Fibroblast of mammary gland (primary cell): ENCODE results near the gene AUTS2.

ENCODE experiments used
- DNase-seq: peaks from one replicate; pipeline ENCODE4 v3.0.0-alpha.2; 2010; ENCODE audit warnings: low read depth
- H3K4me3 ChIP-seq: 2 replicates; pipeline ENCODE4 v1.5.1; 2011; ENCODE audit warnings: low read depth, mild to moderate bottlenecking, low read length, moderate library complexity; ENCODE audit not compliant: control insufficient read depth
- TF ChIP-seq, protein P1 (sequence below): conservative IDR thresholded peaks from 2 replicates; pipeline ENCODE4 v1.5.1; 2011; ENCODE audit warnings: low read depth, low read length, inconsistent platforms; ENCODE audit not compliant: control insufficient read depth, insufficient read depth

Gene AUTS2

DNA sequence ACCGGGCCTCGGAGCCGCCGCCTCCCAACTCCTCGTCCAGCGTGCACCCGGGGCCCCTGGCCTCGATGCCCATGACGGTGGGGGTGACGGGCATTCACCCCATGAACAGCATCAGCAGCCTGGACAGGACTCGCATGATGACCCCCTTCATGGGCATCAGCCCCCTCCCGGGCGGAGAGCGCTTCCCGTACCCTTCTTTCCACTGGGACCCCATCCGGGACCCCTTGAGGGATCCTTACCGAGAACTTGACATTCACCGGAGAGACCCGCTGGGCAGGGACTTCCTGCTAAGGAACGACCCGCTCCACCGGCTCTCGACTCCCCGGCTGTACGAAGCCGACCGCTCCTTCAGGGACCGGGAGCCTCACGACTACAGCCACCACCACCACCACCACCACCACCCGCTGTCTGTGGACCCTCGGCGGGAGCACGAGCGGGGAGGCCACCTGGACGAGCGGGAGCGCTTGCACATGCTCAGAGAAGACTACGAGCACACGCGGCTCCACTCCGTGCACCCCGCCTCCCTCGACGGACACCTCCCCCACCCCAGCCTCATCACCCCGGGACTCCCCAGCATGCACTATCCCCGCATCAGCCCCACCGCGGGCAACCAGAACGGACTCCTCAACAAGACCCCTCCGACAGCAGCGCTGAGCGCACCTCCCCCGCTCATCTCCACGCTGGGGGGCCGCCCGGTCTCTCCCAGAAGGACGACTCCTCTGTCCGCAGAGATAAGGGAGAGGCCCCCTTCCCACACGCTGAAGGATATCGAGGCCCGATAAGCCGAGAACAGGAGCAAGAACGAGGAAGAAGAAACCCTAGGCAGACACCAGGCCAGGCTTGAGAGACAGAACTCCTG is 1192.2 kb downstream of the AUTS2 start:
- no peak overlapping the region for H3K4me3 ChIP-seq
- no peak for DNase-seq
- TF ChIP-seq, protein P1, sequence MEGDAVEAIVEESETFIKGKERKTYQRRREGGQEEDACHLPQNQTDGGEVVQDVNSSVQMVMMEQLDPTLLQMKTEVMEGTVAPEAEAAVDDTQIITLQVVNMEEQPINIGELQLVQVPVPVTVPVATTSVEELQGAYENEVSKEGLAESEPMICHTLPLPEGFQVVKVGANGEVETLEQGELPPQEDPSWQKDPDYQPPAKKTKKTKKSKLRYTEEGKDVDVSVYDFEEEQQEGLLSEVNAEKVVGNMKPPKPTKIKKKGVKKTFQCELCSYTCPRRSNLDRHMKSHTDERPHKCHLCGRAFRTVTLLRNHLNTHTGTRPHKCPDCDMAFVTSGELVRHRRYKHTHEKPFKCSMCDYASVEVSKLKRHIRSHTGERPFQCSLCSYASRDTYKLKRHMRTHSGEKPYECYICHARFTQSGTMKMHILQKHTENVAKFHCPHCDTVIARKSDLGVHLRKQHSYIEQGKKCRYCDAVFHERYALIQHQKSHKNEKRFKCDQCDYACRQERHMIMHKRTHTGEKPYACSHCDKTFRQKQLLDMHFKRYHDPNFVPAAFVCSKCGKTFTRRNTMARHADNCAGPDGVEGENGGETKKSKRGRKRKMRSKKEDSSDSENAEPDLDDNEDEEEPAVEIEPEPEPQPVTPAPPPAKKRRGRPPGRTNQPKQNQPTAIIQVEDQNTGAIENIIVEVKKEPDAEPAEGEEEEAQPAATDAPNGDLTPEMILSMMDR, result no peak

DNA sequence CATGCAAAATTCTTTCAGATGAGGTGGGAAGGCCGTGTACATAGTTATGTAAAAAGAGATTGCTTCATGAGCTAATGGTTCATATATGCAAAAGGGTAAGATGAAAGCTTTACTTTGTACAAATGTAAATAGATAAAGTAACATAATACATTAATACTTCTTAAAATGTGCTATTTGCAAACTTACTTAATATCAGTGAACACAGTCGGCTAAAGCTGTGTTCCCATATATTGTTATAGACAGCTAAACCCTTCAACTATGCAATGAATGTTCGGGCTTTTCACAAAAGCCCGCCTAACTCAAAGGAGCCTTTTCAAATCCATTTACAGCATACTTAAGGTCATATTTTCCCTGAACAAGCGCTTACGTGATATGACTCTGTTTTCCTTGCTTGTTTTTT is 1193.1 kb downstream of the AUTS2 start:
- no peak overlapping the region for H3K4me3 ChIP-seq
- DNase-seq, result no peak
- TF ChIP-seq, protein P1, result no peak

DNA sequence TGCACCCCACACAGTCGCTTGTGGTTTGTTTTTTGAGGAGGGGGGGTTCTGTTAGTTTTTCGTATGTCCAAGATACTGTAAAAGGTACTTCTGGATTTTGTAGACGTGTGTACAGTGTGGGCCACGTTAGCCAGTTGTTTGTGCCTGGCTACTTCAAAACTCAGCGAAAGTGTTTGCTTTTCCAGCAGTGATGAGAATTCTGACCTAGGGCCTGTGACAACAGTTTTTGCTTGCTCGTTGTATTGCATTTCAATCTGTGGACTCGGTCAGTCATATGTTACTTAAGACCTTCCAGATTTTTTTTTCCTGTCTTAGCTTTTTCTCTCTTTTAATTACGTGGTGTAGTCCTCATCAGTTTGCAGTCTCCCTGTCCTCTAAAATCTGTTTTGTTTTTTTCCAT is 1194.8 kb downstream of the AUTS2 start:
- H3K4me3 ChIP-seq, result no peak overlapping the region
- TF ChIP-seq, protein P1, result no peak
- DNase-seq, result no peak

DNA sequence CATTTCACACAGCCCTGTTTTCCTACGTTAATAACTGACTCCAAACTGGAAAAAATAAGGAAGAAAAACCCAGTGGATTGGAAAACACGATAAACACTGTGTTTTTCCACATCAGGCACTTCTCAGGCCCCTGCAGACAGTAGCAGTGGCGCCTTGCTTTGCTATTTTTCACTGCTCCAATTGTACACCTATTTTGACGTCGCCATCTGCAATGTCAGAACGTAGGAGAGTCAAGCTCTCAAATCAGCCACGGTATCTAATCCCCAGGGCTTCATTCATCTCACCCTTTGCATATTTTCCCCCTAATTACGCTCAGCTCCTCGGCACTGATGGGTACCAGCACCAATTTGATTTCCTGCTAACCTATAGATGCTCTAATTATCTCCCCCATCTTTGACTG is 1195.5 kb downstream of the AUTS2 start:
- no peak for DNase-seq
- H3K4me3 ChIP-seq, result no peak overlapping the region
- TF ChIP-seq, protein P1, result no peak

DNA sequence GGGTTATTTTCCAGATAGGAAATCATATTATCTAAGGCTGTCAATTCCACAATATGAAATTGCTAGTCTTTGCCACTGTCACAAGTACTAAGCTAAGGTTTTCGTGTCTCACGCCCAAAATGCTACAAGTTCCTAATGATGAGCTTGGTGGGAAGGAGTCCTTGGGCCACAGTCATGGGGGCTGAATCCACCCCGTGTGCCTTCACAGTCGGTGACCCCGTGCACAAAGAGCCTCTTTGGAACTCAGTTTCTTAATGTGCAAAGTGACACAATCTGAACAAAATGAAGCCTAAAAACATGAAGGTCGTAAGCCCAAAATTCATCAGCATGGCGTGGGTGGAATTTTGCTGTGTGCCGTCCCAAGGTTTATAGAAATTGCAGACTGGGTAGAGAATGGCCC is 1196.7 kb downstream of the AUTS2 start:
- no peak for DNase-seq
- TF ChIP-seq, protein P1, result no peak
- H3K4me3 ChIP-seq, result no peak overlapping the region

DNA sequence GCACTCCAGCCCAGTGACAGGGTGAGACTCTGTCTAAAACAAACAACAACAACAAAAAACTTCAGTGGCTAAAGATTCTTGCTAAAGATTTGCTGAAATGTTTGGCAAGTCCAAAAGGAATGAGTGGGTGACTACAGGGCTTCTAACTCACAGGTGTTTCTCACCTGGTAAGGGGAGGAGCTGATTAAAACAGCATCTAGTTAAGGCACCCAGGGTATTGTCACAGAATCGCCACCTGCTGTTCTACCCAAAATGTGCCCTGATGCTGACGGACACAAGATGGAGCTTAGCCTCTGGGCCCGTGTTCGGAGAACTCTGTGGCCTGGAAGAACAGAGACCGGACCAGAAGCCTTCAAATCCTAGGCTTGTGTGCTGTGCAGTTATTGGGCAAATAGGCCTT is 1197.7 kb downstream of the AUTS2 start:
- no peak for DNase-seq
- TF ChIP-seq, protein P1, result no peak
- no peak overlapping the region for H3K4me3 ChIP-seq

DNA sequence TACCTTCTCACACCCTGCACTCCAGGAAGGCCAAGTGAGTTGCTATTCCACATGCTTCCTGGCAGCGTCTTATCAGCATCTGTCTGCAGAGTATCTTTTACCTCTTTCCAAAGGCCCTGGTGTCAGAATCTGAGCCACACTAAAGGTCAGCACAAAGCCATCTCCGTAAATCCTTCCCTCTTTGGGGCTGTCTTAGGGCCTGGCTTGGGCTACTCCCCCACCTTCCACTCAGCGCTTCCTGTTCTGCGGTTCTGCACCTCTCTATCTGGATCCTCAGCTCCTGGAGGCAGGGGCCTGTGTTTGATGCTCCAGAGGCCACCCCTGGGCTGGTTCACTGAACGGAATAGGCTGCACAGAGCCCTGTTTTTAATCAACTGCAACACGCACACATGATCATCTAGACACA is 1198.8 kb downstream of the AUTS2 start:
- no peak for DNase-seq
- TF ChIP-seq, protein P1, result no peak
- H3K4me3 ChIP-seq, result no peak overlapping the region
